H9 (cell line): ENCODE results near the gene CHADL. TPM values are rescaled to one million over a fixed set of nuclear protein-coding genes. Genes with fewer than 3 reads are reported as not detected.

Source experiments
- DNase-seq: peaks from one replicate; pipeline ENCODE4 v3.0.0-alpha.2; 2017
- H2AFZ ChIP-seq: one replicate; pipeline ENCODE4 v1.6.1; 2013; ENCODE audit warnings: mild to moderate bottlenecking, low read length, control low read depth, moderate library complexity
- H2AK5ac ChIP-seq: 2 replicates; pipeline ENCODE4 v1.6.1; 2013; ENCODE audit warnings: low read length, control low read depth, mixed read lengths; ENCODE audit not compliant: insufficient read length
- H2BK120ac ChIP-seq: one replicate; pipeline ENCODE4 v1.6.1; 2013; ENCODE audit warnings: low read depth, mild to moderate bottlenecking, low read length, control low read depth, inconsistent platforms; ENCODE audit not compliant: poor library complexity, severe bottlenecking
- H2BK12ac ChIP-seq: 2 replicates; pipeline ENCODE4 v1.6.1; 2013; ENCODE audit warnings: low read length, control low read depth, mixed read lengths, low read depth; ENCODE audit not compliant: insufficient read length
- H2BK15ac ChIP-seq: 2 replicates; pipeline ENCODE4 v1.6.1; 2013; ENCODE audit warnings: low read depth, low read length, control low read depth
- H2BK20ac ChIP-seq: one replicate; pipeline ENCODE4 v1.6.1; 2013; ENCODE audit warnings: low read depth, mild to moderate bottlenecking, low read length, control low read depth, inconsistent platforms; ENCODE audit not compliant: poor library complexity, severe bottlenecking
- H2BK5ac ChIP-seq: 2 replicates; pipeline ENCODE4 v1.6.1; 2013; ENCODE audit warnings: low read length, control low read depth, mixed read lengths; ENCODE audit not compliant: insufficient read length
- H3K14ac ChIP-seq: 2 replicates; pipeline ENCODE4 v1.6.1; 2013; ENCODE audit warnings: low read length, control low read depth; ENCODE audit not compliant: insufficient read depth
- H3K18ac ChIP-seq: 2 replicates; pipeline ENCODE4 v1.6.1; 2013; ENCODE audit warnings: low read depth, mild to moderate bottlenecking, mixed read lengths, low read length, control low read depth; ENCODE audit not compliant: insufficient read length
- H3K23ac ChIP-seq: 2 replicates; pipeline ENCODE4 v1.6.1; 2013; ENCODE audit warnings: low read length, control low read depth, mixed read lengths, low read depth; ENCODE audit not compliant: insufficient read length
- H3K23me2 ChIP-seq: 2 replicates; pipeline ENCODE4 v1.6.1; 2013; ENCODE audit warnings: low read depth, mild to moderate bottlenecking, mixed read lengths, low read length, control low read depth; ENCODE audit not compliant: insufficient read length, poor library complexity, severe bottlenecking
- H3K27ac ChIP-seq: 2 replicates; pipeline ENCODE4 v1.5.1; 2013; ENCODE audit warnings: low read length, control low read depth, mixed read lengths, low read depth; ENCODE audit not compliant: insufficient read length
- H3K27me3 ChIP-seq: 2 replicates; pipeline ENCODE4 v1.6.1; 2013; ENCODE audit warnings: low read length, control low read depth, inconsistent platforms; ENCODE audit not compliant: insufficient read depth
- H3K4ac ChIP-seq: 2 replicates; pipeline ENCODE4 v1.6.1; 2013; ENCODE audit warnings: low read depth, mild to moderate bottlenecking, control low read depth, inconsistent platforms, low read length, moderate library complexity
- H3K4me1 ChIP-seq: 2 replicates; pipeline ENCODE4 v1.6.1; 2013; ENCODE audit warnings: low read length, control low read depth, inconsistent platforms; ENCODE audit not compliant: insufficient read depth
- H3K4me2 ChIP-seq: 2 replicates; pipeline ENCODE4 v1.6.1; 2013; ENCODE audit warnings: low read length, control low read depth, mixed read lengths; ENCODE audit not compliant: insufficient read length, insufficient read depth
- H3K56ac ChIP-seq: 2 replicates; pipeline ENCODE4 v1.6.1; 2013; ENCODE audit warnings: low read depth, mild to moderate bottlenecking, mixed read lengths, low read length, control low read depth; ENCODE audit not compliant: insufficient read length
- H3K79me1 ChIP-seq: 2 replicates; pipeline ENCODE4 v1.6.1; 2013; ENCODE audit warnings: low read depth, mild to moderate bottlenecking, moderate library complexity, low read length, control low read depth, inconsistent platforms; ENCODE audit not compliant: insufficient read depth, poor library complexity, severe bottlenecking
- H3K79me2 ChIP-seq: 2 replicates; pipeline ENCODE4 v1.6.1; 2013; ENCODE audit warnings: low read length, control low read depth, inconsistent platforms; ENCODE audit not compliant: insufficient read depth
- H3K9ac ChIP-seq: 2 replicates; pipeline ENCODE4 v1.6.1; 2013; ENCODE audit warnings: low read length, control low read depth, mixed read lengths; ENCODE audit not compliant: insufficient read length; ENCODE audit errors: extremely low read depth
- H3K9me3 ChIP-seq: one replicate; pipeline ENCODE4 v1.6.1; 2013; ENCODE audit warnings: low read depth, low read length, inconsistent platforms; ENCODE audit not compliant: control insufficient read depth
- H3T11ph ChIP-seq: one replicate; pipeline ENCODE4 v1.6.1; 2013; ENCODE audit warnings: mild to moderate bottlenecking, low read length, control low read depth, inconsistent platforms
- H4K20me1 ChIP-seq: one replicate; pipeline ENCODE4 v1.6.1; 2013; ENCODE audit not compliant: control insufficient read depth, insufficient read length, insufficient read depth
- H4K5ac ChIP-seq: 2 replicates; pipeline ENCODE4 v1.6.1; 2013; ENCODE audit warnings: low read depth, mild to moderate bottlenecking, mixed read lengths, low read length, control low read depth; ENCODE audit not compliant: insufficient read length
- H4K8ac ChIP-seq: replicated peaks from 2 replicates; pipeline ENCODE4 v1.6.1; 2013; ENCODE audit warnings: low read length, control low read depth, mixed read lengths, low read depth; ENCODE audit not compliant: insufficient read length
- H4K91ac ChIP-seq: 2 replicates; pipeline ENCODE4 v1.6.1; 2013; ENCODE audit warnings: low read depth, mild to moderate bottlenecking, moderate library complexity, mixed read lengths, low read length, control low read depth; ENCODE audit not compliant: insufficient read length
- H3K27ac Mint-ChIP-seq, 3 experiments: 2 replicates in 2 of 3; 3 replicates in 1 of 3; pipeline ENCODE4 v1.8.0; 2020 to 2021; ENCODE audit warnings: mixed read lengths in 3 of 3, mild to moderate bottlenecking in 1 of 3, moderate library complexity in 1 of 3
- H3K27me3 Mint-ChIP-seq: 2 replicates; pipeline ENCODE4 v1.8.0; 2021; ENCODE audit warnings: low read depth, mild to moderate bottlenecking, moderate library complexity, mixed read lengths
- H3K36me3 Mint-ChIP-seq, 3 experiments: 2 replicates in 2 of 3; 3 replicates in 1 of 3; pipeline ENCODE4 v1.8.0; 2020 to 2021; ENCODE audit warnings: low read depth in 3 of 3, mixed read lengths in 3 of 3; ENCODE audit not compliant: insufficient read depth in 1 of 3
- H3K4me1 Mint-ChIP-seq, 2 experiments: 2 replicates each; pipeline ENCODE4 v1.8.0; 2020; ENCODE audit warnings: mixed read lengths in 2 of 2
- H3K4me3 Mint-ChIP-seq, 2 experiments: 2 replicates in 1 of 2; 3 replicates in 1 of 2; pipeline ENCODE4 v1.8.0; 2020 to 2021; ENCODE audit warnings: mild to moderate bottlenecking in 2 of 2, mixed read lengths in 2 of 2, moderate library complexity in 1 of 2
- H3K9me3 Mint-ChIP-seq, 2 experiments: 2 replicates in 1 of 2; 3 replicates in 1 of 2; pipeline ENCODE4 v1.8.0; 2020; ENCODE audit warnings: mild to moderate bottlenecking in 2 of 2, mixed read lengths in 2 of 2, moderate library complexity in 1 of 2
- CTCF ChIP-seq: fragments of 200-600 bp; sonication (generic); conservative IDR thresholded peaks from 3 replicates; pipeline ENCODE4 v1.8.0; 2021; ENCODE audit warnings: antibody characterized with exemption, mild to moderate bottlenecking
- WGBS: extraction: QIAGEN DNeasy Blood & Tissue Kit; methylation state at CpG from one replicate; pipeline ENCODE4 v1.1.7; 2013; ENCODE audit warnings: missing lambda C conversion rate, low lambda C conversion rate, mixed read lengths; ENCODE audit not compliant: insufficient read length; ENCODE audit errors: extremely low coverage; 5-methylcytosine and 5-hydroxymethylcytosine counted together
- total RNA-seq: library from RNA; stranded (reverse); gene quantifications from 2 replicates; pipeline ENCODE4 v1.2.1, GENCODE V29; 2021

The CHADL gene
- total RNA-seq, 1 experiment from 2014 or later = 1.6 TPM

GRCh38 chr22:41234815-41235695 is 5.7 kb downstream of the CHADL start:
- Histone ChIP-seq H2AK5ac (no peak overlapping the region), H3T11ph (no peak overlapping the region), H4K5ac (no peak overlapping the region), H2BK120ac (no peak overlapping the region), H3K27me3 (no peaks in the 10 kb centered on the region; the same call in 1 of the 2 replicates), H4K91ac (no peak overlapping the region), H2AFZ (no peak overlapping the region), H3K27ac (no peak overlapping the region), H3K79me2 (no peaks in the 10 kb centered on the region), H2BK12ac (no peak overlapping the region), H3K9ac (no peak overlapping the region), H3K56ac (no peak overlapping the region), H3K79me1 (no peaks in the 10 kb centered on the region), H3K18ac (no peak overlapping the region), H3K4ac (no peak overlapping the region), H3K4me1 (no peaks in the 10 kb centered on the region), H2BK5ac (no peak overlapping the region), H3K4me2 (no peak overlapping the region), H2BK15ac (no peak overlapping the region), H3K9me3 (no peaks in the 10 kb centered on the region), H2BK20ac (no peak overlapping the region), H3K23me2 (no peaks in the 10 kb centered on the region), H4K20me1 (no peaks in the 10 kb centered on the region), H3K23ac (no peak overlapping the region), H3K14ac (no peak overlapping the region; the same call in 1 of the 2 replicates), H4K8ac (no peak overlapping the region)
- no CpG with 5 or more reads among the region's 19 CpGs for WGBS
- DNase-seq = no peak
- Mint-ChIP-seq H3K4me1 (peaks cover 14% of the 10 kb centered on the region in 2 experiments), H3K36me3 (peaks cover 2 to 16% (median 4%) of the 10 kb centered on the region in 3 experiments; a peak in 4 of 7 replicates), H3K27me3 (peaks cover 5% of the 10 kb centered on the region), H3K27ac (no peak overlapping the region; a peak in 1 of 7 replicates), H3K4me3 (no peak overlapping the region), H3K9me3 (no peaks in the 10 kb centered on the region)
- TF ChIP-seq CTCF = no peak
